Measurements from ENCODE around the gene BRPF1. TPM values are rescaled to one million over a fixed set of nuclear protein-coding genes. Genes with fewer than 3 reads are reported as not detected.

BRPF1 gene
- total RNA-seq, 1 experiment from 2014 or later = 22.9 TPM

GRCh38 chr3:9730657-9731205 is 804 bp upstream of the BRPF1 start:
- no peak for DNase-seq (ENCODE audit: low read depth)

GRCh38 chr3:9732080-9732739 is 675 bp downstream of the BRPF1 start:
- DNase-seq (ENCODE audit: low read depth) = no peak

- DNase-seq (ENCODE audit: low read depth) = no peak
These were observed 1.2 kb downstream of the BRPF1 start for GRCh38 chr3:9732740-9733115.

DNA sequence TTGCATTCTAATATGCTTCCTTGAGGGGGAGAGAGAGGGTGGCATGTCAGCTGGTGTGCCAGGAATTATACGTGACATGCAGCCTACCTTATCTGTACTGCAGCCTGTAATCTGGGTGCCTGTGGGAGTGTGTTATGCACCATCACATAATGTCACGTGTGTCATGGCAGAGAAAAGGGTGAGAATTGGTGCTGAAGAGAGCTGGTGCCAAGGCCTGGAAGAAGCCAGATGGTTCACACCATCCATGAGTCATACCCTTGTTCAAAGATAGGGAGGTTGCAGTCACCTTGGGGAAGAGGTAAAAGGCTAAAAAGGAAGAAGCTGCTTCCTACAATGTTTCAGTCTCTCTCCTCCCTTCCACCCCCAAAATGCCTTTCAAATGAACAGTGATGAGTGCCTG is 5.3 kb downstream of the BRPF1 start:
- DNase-seq (ENCODE audit: low read depth) = no peak

DNA sequence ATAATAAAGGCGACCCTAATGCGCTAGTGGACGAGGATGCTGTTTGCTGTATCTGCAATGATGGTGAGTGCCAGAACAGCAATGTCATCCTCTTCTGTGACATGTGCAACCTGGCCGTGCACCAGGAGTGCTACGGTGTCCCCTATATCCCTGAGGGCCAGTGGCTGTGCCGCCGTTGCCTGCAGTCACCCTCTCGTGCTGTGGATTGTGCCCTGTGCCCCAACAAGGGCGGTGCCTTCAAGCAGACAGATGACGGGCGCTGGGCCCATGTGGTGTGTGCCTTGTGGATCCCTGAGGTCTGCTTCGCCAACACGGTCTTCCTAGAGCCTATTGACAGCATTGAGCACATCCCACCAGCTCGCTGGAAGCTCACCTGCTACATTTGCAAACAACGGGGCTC is 7.6 kb downstream of the BRPF1 start:
- no peak for DNase-seq (ENCODE audit: low read depth)

DNA sequence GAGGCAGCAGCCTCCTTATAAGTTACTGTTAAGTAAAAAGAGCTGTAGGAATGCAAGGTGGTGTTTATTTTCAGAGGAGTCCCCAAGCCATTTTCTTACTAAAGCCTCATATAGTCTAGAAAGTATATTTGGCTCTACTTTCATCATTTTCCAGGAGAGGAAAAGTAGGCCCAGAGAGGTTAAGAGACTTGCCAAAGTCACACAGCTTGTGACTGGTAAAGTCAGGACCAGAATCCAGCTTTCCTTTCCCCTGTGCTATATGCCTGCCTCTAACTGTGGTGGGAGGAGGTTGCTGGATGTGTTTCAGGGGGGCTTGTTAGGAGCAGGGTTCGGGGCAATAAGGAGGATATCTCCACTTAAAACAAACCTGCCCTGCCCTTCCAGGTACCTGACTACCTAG is 11.0 kb downstream of the BRPF1 start:
- no peak for DNase-seq (ENCODE audit: low read depth)

DNA sequence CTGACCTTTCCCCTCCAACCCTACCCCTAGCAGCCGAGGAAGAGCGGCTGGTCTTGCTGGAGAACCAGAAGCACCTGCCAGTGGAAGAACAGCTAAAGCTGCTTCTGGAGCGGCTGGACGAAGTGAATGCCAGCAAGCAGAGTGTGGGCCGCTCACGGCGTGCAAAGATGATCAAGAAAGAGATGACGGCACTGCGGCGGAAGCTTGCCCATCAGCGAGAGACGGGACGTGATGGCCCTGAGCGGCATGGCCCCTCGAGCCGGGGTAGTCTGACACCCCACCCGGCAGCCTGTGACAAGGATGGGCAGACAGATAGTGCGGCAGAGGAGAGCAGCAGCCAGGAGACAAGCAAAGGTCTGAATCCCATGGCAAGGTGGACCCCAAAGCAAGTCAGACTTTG is 12.0 kb downstream of the BRPF1 start:
- DNase-seq (ENCODE audit: low read depth) = no peak

DNA sequence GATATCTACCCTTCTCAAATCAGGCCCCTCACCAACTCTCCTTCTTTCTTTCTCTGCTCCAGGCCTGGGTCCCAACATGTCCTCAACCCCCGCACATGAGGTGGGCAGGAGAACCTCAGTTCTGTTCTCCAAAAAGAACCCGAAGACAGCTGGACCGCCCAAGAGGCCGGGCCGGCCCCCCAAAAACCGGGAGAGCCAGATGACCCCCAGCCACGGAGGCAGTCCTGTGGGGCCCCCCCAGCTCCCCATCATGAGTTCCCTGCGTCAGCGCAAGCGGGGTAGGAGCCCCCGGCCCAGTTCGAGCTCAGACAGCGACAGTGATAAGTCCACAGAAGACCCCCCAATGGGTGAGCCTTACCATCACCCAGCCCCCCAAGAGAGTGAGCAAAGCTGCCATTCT is 12.6 kb downstream of the BRPF1 start:
- no peak for DNase-seq (ENCODE audit: low read depth)

DNA sequence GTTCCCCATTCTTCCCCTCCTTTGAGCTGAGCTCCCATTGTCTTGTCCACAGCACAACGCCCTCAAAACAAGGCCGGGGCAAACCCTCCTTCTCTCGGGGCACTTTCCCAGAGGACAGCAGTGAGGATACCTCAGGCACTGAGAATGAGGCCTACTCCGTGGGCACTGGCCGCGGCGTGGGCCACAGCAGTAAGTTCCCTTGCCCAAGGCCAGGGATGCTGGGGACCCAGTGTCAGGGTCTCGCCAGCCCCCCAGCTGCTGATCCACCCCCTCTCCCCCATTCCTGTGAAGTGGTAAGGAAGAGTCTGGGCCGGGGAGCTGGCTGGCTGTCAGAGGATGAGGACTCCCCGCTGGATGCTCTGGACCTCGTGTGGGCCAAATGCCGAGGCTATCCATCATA is 14.0 kb downstream of the BRPF1 start:
- no peak for DNase-seq (ENCODE audit: low read depth)

DNA sequence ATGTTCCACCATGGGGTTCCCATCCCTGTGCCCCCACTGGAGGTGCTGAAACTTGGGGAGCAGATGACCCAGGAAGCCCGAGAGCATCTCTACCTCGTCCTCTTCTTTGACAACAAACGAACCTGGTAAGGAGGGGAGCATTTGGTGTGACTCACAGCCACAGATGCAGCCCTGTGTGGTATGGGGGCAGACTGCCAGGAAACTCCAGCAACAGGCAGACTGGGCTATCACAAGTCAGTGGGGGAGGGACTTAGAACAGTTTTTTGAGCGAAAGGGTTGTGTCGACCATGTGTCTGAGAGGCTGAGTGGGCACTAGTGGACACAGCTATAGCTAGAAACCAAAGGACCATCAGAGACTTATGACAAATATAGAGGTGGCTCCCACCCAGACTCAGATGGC is 14.8 kb downstream of the BRPF1 start:
- DNase-seq (ENCODE audit: low read depth) = peak; percentile 85

- peak; percentile 51 for DNase-seq (ENCODE audit: low read depth)
These were observed 15.7 kb downstream of the BRPF1 start for GRCh38 chr3:9747267-9747666.

DNA sequence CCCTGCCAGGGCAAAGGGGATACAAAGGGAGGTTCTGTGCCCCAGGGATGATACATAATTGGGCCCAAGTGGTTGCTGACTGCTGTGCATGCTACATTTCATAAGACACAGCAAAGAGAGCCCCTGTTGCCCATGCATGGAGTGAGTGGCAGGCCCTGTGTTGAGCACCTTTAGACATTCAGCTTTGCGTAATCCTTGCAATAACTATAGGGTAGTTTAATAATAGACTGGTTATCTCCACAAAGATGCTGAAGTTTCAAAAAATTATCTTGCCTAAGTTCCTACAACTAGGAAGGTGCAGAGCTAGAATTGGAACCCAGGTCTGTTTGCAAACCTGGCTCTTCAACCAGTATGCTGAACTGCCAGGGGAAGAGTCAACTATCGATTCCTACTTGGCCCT is 16.5 kb downstream of the BRPF1 start:
- no peak for DNase-seq (ENCODE audit: low read depth)

- no peak for DNase-seq (ENCODE audit: low read depth)
These were observed 17.7 kb downstream of the BRPF1 start for GRCh38 chr3:9749296-9749644.

DNA sequence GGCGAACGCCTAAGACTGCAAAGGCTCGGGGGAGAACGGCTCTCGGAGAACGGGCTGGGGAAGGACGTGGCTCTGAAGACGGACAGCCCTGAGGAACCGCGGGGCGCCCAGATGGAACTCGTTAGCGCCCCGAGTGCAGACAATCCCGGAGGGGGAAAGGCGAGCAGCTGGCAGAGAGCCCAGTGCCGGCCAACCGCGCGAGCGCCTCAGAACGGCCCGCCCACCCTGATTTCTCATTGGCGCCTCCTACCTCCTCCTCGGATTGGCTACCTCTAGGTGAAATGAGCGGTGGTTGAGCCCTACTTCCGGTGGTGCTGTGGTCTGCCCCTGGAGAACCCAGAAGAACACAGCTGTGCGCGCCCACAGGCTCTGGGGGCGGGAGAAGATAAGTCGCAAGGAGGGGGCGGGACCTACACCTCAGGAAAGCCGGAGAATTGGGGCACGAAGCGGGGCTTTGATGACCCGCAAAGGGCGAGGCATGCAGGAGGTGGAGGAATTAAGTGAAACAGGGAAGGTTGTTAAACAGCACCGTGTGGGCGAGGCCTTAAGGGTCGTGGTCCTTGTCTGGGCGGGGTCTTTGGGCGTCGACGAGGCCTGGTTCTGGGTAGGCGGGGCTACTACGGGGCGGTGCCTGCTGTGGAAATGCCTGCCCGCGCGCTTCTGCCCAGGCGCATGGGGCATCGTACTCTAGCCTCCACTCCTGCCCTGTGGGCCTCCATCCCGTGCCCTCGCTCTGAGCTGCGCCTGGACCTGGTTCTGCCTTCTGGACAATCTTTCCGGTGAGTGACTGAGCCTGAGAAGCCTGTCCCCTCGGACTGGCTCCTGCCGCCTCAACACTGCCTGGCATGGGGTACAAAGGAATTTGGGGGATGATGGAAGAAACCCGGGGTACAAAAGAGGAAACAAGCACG is 18.4 kb downstream of the BRPF1 start, which contains the start of gene OGG1:
Gene OGG1, plus strand, starts transcription at position 308 of the 911 bp plus-strand sequence. Its CDS starts 335 bp downstream, at position 643.
- peak; percentile 98 for DNase-seq (ENCODE audit: low read depth)

GRCh38 chr3:9750556-9751411 is 19.2 kb downstream of the BRPF1 start:
- DNase-seq (ENCODE audit: low read depth) = peak; percentile 31

GRCh38 chr3:9754678-9755077 is 23.1 kb downstream of the BRPF1 start:
- DNase-seq (ENCODE audit: low read depth) = peak; percentile 63

DNA sequence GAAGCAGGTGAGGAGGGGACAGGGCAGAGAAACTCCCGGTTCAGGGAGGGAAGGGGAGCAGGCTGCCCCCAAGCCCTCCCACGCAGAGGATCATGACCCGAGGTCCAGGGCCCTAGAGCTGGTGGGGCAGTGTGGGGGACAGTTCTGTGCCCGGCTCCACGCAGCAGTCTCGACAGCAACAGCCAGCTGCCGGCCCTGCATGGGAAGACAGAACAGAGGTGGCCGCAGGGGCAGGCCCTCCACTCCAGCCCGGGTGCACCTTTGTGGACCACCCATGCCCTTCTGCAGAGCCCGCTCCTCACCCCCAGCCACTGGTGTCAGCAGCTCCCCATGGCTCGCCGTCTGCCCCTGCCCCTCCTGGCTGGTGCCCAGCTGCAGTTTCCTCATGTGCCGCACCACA is 25.9 kb downstream of the BRPF1 start:
- no peak for DNase-seq (ENCODE audit: low read depth)

- DNase-seq (ENCODE audit: low read depth) = no peak
These were observed 29.4 kb downstream of the BRPF1 start for GRCh38 chr3:9760779-9761505.

DNA sequence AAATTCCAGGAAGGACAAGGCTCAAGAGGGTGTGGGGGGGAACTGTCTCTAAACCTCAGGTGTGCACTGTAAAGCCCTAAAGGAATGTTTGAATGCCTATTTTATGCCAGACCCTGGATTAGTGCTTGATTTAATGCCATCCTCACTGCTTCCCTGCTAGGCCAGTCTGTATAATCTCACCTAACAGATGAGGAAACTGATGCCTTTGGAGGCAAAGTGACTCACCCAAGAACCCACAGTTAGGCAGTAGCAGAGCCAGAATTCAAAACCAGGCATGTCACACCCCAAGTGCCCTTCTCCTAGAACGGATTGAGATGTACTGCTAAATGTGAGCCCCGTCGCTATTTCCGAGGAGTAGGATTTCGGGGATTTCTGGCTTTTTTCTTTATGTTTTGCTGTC is 30.4 kb downstream of the BRPF1 start:
- DNase-seq (ENCODE audit: low read depth) = no peak

DNA sequence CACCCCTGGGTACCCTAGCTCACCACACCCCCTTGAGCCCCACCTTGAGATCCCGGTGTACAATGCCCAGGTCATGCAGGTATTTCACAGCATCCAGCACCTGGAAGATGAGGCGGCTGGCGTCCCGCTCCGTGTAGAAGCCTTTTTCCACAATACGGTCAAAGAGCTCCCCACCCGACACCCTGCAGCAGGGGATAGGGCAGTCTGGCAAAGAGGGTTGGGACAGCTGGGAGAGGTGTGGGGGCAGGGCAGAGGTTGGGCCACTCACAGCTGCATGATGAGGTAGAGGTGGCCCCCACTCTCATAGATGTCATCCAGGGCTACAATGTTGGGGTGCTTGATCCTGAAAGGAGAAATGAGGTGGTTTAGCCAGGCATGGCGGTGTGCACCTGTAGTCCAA is 31.3 kb downstream of the BRPF1 start:
- DNase-seq (ENCODE audit: low read depth) = no peak

DNA sequence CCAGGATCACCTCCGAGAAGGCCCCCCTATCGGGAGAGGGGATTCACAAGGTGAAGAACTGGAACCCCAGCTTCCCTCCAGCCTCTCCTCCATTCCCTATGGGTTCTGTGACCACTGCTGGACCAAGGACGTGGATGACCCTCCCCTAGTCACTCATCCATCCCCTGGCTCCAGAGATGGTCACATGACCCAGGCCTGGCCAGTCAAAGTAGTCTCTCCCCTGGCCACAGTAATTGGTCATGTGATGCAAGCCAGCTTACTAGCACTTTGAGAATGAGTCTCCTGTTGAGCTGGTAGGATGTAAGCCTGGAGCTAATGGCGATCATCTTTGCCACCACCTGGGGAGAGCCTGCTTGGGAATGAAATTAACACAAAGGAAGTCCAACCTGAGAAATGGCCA is 34.3 kb downstream of the BRPF1 start:
- DNase-seq (ENCODE audit: low read depth) = no peak
